HG03280 (cell line): ENCODE data around the gene SERPINA3.
"Not testable (repeated sequence)": the region's sequence is repeated elsewhere in the genome, so short reads cannot be mapped to it uniquely, and the experiment has no call there.

Experiments
- ATAC-seq: cut with Tn5 transposase; IDR thresholded peaks from one replicate; pipeline ENCODE4 v1.9.1; 2021; ENCODE audit warnings: mild to moderate bottlenecking, moderate library complexity; ENCODE audit not compliant: unreplicated experiment

The SERPINA3 gene

GRCh38 chr14:94631050-94631449 is 18.9 kb downstream of the SERPINA3 start:
- ATAC-seq: no peak

GRCh38 chr14:94631536-94632304 is 19.5 kb downstream of the SERPINA3 start:
- no peak for ATAC-seq

- no peak for ATAC-seq
These were observed 20.1 kb downstream of the SERPINA3 start for GRCh38 chr14:94632305-94632590.

- no peak for ATAC-seq
These were observed 20.9 kb downstream of the SERPINA3 start for GRCh38 chr14:94633121-94633520.

- ATAC-seq: no peak
These were observed 23.0 kb downstream of the SERPINA3 start for GRCh38 chr14:94635154-94635553.

- ATAC-seq: no peak
These were observed 24.7 kb downstream of the SERPINA3 start for GRCh38 chr14:94636744-94637412.

- ATAC-seq: not testable (repeated sequence)
These were observed 25.6 kb downstream of the SERPINA3 start for GRCh38 chr14:94637814-94638213.

GRCh38 chr14:94638339-94638738 is 26.1 kb downstream of the SERPINA3 start:
- no peak for ATAC-seq

GRCh38 chr14:94638961-94639817 is 27.0 kb downstream of the SERPINA3 start:
- no peak for ATAC-seq

GRCh38 chr14:94640721-94641631 is 28.8 kb downstream of the SERPINA3 start:
- no peak for ATAC-seq

GRCh38 chr14:94641632-94641955 is 29.4 kb downstream of the SERPINA3 start:
- ATAC-seq: no peak

- no peak for ATAC-seq
These were observed 31.3 kb downstream of the SERPINA3 start for GRCh38 chr14:94643316-94644101.

- ATAC-seq: no peak
These were observed 31.9 kb downstream of the SERPINA3 start for GRCh38 chr14:94644102-94644535.

GRCh38 chr14:94646066-94646465 is 33.9 kb downstream of the SERPINA3 start:
- no peak for ATAC-seq

- ATAC-seq: no peak
These were observed 34.3 kb downstream of the SERPINA3 start for GRCh38 chr14:94646481-94646880.

GRCh38 chr14:94648801-94649200 is 36.6 kb downstream of the SERPINA3 start:
- no peak for ATAC-seq

- ATAC-seq: no peak
These were observed 37.6 kb downstream of the SERPINA3 start for GRCh38 chr14:94649543-94650443.

GRCh38 chr14:94650444-94650775 is 38.2 kb downstream of the SERPINA3 start:
- ATAC-seq: no peak
